ENCODE data around the gene TNNI3K. TPM values are rescaled to one million over a fixed set of nuclear protein-coding genes. Genes with fewer than 3 reads are reported as not detected.

Gene TNNI3K
- total RNA-seq, 1 donor from 2014 or later: not detected

- TF ChIP-seq CTCF (IDR thresholded peaks at IDR 0.05): no peak
- TF ChIP-seq POLR2A (IDR thresholded peaks at IDR 0.05): no peak
- TF ChIP-seq POLR2AphosphoS5 (IDR thresholded peaks at IDR 0.05; ENCODE audit: insufficient read depth in 1 of 2, low read depth in 1 of 2): no peak
- intact Hi-C loops (cut with DNase I): no loop called here
- H3K4me1 ChIP-seq: no peaks in the 10 kb centered on the region
- no peak overlapping the region for H3K4me3 ChIP-seq
- H3K9me3 ChIP-seq: no peaks in the 10 kb centered on the region
- no peak overlapping the region for H3K27ac ChIP-seq
- H3K36me3 ChIP-seq: no peaks in the 10 kb centered on the region
- DNase-seq (ENCODE audit: extremely low spot score in 2 of 2): no peak
- no peaks in the 10 kb centered on the region for H3K27me3 ChIP-seq
These were observed 196.3 kb downstream of the TNNI3K start for GRCh38 chr1:74431531-74431930.

DNA sequence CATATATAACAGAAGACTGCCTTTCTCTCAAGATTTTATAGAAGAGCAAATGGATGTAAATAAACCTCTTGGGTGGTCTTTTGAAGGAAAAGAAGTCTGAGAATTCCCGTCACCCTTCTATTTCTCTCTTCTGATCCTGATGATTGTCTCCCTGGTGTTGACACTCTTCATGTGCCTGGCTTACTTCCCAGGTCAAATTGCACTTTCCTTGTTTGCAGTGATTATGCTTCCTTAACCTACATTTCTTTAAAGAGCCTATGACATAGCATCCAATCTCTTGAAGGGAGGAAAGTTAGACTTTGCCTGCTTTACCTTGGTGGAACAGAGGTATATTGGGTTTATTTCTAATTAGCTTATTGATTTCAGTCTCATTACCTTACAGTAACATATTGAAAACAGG, 197.1 kb downstream of the TNNI3K start:
- Histone ChIP-seq H3K4me1 (no peaks in the 10 kb centered on the region), H3K9me3 (no peaks in the 10 kb centered on the region), H3K27ac (no peak overlapping the region), H3K36me3 (no peaks in the 10 kb centered on the region), H3K4me3 (no peak overlapping the region), H3K27me3 (no peaks in the 10 kb centered on the region)
- TF ChIP-seq CTCF (IDR thresholded peaks at IDR 0.05): no peak
- TF ChIP-seq POLR2A (IDR thresholded peaks at IDR 0.05): no peak
- no peak for TF ChIP-seq POLR2AphosphoS5 (IDR thresholded peaks at IDR 0.05; ENCODE audit: insufficient read depth in 1 of 2, low read depth in 1 of 2)
- intact Hi-C loops (cut with DNase I): no loop called here
- no peak for DNase-seq (ENCODE audit: extremely low spot score in 2 of 2)

DNA sequence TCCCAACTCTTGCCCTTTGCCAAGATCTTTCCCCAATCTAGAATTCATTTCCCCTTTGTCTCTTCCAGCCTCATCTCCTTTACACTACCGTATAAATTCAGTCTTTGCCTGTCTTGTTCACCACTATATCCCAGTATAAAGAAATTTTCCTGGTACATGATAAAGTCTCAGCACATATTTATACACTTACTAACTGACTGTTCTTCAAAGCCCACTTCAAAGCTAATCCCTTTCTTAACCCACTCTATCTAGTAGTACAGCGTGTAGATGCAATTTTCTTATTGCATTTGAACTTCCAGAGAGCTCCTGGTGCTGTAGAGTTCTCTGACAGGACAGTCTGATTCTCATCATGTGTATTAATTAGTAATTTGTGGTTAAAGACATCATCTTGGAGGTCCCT, 199.1 kb downstream of the TNNI3K start:
- Histone ChIP-seq H3K27me3 (no peaks in the 10 kb centered on the region), H3K9me3 (no peaks in the 10 kb centered on the region), H3K4me3 (no peak overlapping the region), H3K36me3 (no peaks in the 10 kb centered on the region), H3K4me1 (no peaks in the 10 kb centered on the region), H3K27ac (no peak overlapping the region)
- TF ChIP-seq POLR2AphosphoS5 (IDR thresholded peaks at IDR 0.05; ENCODE audit: insufficient read depth in 1 of 2, low read depth in 1 of 2) (no peak), POLR2A (IDR thresholded peaks at IDR 0.05) (no peak), CTCF (IDR thresholded peaks at IDR 0.05) (no peak)
- intact Hi-C loops (cut with DNase I): no loop called here
- DNase-seq (ENCODE audit: extremely low spot score in 2 of 2): no peak

- intact Hi-C loops (cut with DNase I): no loop called here
- Histone ChIP-seq H3K4me3 (no peak overlapping the region), H3K27me3 (no peaks in the 10 kb centered on the region), H3K36me3 (no peaks in the 10 kb centered on the region), H3K9me3 (no peaks in the 10 kb centered on the region), H3K27ac (no peak overlapping the region), H3K4me1 (no peaks in the 10 kb centered on the region)
- DNase-seq (ENCODE audit: extremely low spot score in 2 of 2): no peak
- TF ChIP-seq POLR2A (IDR thresholded peaks at IDR 0.05) (no peak), CTCF (IDR thresholded peaks at IDR 0.05) (no peak), POLR2AphosphoS5 (IDR thresholded peaks at IDR 0.05; ENCODE audit: insufficient read depth in 1 of 2, low read depth in 1 of 2) (no peak)
These were observed 200.9 kb downstream of the TNNI3K start for GRCh38 chr1:74436078-74436477.

- no peak overlapping the region for H3K4me3 ChIP-seq
- H3K9me3 ChIP-seq: no peaks in the 10 kb centered on the region
- intact Hi-C loops (cut with DNase I): no loop called here
- H3K27me3 ChIP-seq: no peaks in the 10 kb centered on the region
- TF ChIP-seq POLR2AphosphoS5 (IDR thresholded peaks at IDR 0.05; ENCODE audit: insufficient read depth in 1 of 2, low read depth in 1 of 2) (no peak), CTCF (IDR thresholded peaks at IDR 0.05) (no peak), POLR2A (IDR thresholded peaks at IDR 0.05) (no peak)
- H3K36me3 ChIP-seq: no peaks in the 10 kb centered on the region
- H3K4me1 ChIP-seq: no peaks in the 10 kb centered on the region
- DNase-seq (ENCODE audit: extremely low spot score in 2 of 2): no peak
- H3K27ac ChIP-seq: no peak overlapping the region
These were observed 201.8 kb downstream of the TNNI3K start for GRCh38 chr1:74437035-74437434.
